ENCODE results near the gene GLRA1.

The GLRA1 gene

DNA sequence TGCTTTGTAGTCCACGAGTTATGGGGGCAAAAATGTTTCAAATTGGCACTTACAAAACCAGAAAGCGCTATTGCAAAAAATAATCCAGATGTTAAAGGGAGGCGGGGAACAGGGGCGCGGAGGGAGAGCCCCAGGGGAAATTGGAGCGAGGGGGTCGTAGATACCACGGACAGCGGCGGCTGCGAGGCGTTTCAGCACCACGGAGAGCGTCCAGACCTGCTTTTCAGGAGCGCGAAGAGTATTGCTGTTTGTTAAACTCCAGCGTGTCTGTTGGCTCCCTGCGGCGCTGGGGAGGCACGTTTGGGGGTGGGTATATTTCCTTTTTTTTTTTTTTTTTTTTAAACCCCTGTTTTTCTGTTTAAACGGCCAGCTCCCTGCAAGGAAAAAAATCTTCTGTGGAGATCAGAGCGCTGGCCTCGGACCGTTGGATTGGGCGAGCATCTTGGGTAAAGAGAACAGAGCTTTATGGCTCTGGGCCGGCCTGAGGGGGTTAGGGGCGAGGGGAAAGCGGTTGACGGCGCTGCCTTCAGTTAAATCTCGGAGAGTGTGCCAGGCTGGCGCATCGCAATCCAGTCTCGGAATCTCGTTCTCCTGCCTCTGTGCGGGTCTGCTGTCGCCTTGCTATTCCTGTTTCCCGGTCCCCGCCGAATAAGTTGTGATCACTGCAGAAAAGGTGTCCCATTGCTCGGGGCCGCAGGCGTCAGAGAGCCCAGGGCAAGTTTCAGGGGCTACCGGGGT is at the start of gene GLRA1:
Gene GLRA1, minus strand, starts transcription at position 288 of the 738 bp plus-strand sequence. CDS start 302 bp downstream, outside the sequence.
- DNase-seq, result peak; percentile 32

DNA sequence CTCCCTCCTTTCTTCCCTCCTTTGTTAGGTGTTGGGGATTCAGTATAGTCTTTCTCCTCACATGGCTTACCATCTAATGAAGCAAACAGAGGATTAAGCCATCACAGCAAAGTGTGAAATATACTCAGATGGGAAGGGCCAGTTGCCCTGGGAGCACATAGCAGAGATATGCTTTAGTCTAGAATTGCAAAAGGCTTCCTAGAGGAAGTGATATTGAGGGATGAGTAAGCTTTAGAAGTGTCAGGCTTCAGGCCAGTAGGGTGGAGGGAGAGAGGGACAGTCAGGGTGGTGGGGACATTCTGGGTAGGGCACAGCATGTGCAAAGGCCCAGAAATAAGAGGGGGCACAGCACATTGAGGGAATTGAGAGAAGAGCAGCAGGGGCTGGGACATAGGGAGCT is 46.2 kb upstream of the GLRA1 start:
- DNase-seq, result no peak

DNA sequence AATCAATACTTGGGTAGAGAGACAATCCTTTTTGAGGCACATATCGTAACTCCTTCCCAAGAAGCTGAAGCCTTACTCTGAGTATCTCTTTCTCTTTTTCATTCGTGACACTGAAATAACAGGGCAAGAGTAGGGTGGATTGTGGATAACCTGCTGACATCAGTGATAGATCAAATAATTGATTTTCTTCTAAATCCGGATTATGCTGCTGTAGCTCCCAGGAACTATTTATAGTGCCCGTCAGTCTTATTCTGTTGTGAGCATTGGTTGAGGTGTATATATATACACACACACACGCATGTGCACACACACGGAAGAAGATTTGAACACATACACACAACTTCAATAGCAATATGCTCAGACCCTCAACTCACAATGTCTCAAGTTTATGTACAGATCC is 43.2 kb upstream of the GLRA1 start:
- DNase-seq, result no peak

DNA sequence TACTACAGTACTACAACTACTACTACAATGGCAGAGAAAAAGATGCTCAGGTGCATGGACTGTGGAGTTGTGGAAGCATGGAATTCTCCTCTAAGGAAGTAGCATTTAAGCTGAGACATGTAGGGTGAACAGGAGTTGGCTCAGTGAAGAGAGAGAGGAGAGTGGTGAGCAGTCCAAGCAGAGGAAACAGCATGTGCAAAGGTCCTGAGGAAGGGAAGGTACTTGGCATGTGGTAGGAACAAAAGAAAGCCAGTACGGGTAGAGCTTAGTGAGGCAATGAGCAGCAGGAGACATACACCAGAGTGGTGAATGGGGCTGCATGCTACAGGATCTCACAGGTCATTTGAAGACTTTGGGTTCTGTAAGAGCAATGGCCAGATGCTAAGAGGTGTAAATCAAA is 41.4 kb upstream of the GLRA1 start:
- no peak for DNase-seq

DNA sequence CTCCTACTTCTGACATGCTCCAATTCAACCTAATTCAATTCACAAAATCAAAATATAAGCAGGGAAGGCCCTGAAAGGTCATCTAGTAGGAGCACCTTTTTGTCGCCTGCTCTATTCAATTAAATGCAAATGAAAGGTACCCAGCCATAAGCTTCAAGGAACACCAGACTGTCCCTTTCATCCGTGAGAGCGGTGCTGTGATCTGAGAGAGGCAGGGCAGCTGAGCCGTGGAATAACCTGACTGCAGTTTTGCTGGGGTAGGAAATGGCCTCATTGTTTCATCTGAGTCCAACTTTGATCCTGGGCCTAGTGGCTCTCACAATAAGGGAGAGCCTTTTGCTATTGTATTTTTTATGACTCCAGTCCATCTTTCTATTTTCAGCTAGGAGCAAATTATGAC is 39.8 kb upstream of the GLRA1 start:
- DNase-seq, result no peak

DNA sequence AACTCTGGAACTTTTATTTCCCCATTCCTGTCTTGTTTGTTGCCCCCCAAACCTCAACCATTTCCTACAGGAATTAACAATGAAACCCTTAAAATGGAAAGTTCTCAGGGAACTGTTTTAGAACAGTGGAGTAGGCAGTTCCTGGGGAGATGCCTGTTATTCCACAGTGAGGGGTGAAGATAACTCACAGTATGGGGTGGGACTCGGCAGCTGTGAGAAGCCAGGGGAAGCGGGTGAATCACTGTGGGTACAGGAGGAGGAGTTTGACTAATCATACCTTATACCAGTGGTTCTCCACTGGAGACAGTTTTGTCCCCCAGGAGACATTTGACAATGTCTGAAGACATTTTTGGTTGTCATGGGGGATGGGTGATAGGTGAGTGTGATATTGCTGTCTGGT is 36.9 kb upstream of the GLRA1 start:
- DNase-seq, result no peak

DNA sequence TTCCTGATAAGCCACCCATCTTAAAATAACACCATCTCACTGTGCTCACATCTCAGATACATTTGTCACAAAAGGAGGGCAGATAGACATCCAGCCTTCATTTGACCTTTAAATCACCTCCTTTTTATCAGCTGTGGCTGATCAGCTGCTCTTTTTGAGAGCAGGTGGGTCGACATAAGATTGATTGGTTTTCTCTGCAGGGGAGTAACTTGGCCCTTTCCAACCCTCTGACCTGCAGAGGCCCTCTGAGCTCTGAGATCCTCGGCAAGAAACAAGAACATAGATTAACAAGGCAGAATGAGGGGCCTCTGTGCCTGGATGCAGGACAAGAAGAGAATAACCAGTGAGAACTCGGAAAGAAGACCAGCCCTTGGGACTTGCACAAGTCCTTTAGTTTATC is 33.5 kb upstream of the GLRA1 start:
- no peak for DNase-seq

DNA sequence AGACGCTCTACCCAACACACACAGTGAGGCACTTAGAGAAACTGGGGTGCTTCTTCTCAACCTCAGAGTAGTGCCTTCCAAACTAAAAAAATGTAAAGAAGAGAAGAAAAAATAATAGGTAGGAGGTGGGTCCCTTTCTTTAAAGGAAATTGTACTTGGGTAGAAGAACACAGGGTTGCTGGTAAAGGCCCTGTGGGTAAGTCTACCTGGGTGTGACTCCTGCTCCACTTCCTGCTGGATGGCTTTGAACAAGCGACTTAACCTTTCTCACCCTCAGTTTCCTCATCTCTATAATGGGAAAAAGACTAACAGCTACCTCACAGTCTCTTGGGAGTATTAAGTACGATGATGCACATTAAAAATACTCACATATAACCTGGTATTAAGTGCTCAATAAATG is 32.1 kb upstream of the GLRA1 start:
- no peak for DNase-seq

DNA sequence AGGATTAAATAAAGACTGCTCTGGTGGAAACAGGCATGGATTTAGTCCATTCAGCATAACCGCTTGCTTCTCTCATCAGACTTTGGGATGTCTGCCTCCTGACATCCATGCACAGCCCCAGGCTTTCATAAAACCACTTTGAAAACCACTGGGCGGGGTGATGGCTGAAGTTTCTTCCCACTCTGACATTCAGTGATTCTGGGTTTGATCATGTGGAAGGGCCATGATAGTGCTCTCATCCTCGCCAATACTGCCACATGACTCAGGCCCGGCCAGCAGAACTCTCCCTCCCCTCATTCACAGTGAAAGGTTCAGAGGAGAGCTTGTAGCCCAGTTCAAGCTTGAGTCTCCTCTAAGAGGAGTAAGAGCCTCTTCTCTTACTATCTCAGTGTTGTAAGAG is 29.6 kb upstream of the GLRA1 start:
- no peak for DNase-seq

- DNase-seq, result no peak
Measured at GRCh38 chr5:151953833-151954232, 29.2 kb upstream of the GLRA1 start.

GRCh38 chr5:151952238-151952637 is 27.6 kb upstream of the GLRA1 start:
- DNase-seq, result no peak

DNA sequence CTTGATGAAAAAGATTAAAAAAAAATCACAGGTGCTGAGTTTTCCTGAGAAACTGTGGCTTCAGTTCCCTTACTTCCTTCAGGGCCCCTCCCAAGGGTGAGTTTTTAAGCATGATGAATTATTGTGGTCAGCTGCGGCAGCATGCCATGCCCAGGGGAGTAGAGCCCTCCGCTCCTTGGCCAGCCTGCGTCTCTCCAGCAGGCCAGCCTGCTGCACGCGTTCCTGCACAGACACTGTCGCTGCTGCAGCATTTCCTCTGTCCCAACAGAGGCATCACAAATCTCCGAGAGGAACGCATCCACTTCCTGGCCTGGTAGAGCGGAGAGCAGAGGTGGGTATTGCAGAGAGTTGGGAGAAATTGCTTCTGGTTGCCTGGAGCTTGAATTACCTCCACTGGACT is 26.1 kb upstream of the GLRA1 start:
- no peak for DNase-seq

- DNase-seq, result no peak
Measured at GRCh38 chr5:151949701-151950308, 25.2 kb upstream of the GLRA1 start.

GRCh38 chr5:151949113-151949512 is 24.5 kb upstream of the GLRA1 start:
- no peak for DNase-seq

DNA sequence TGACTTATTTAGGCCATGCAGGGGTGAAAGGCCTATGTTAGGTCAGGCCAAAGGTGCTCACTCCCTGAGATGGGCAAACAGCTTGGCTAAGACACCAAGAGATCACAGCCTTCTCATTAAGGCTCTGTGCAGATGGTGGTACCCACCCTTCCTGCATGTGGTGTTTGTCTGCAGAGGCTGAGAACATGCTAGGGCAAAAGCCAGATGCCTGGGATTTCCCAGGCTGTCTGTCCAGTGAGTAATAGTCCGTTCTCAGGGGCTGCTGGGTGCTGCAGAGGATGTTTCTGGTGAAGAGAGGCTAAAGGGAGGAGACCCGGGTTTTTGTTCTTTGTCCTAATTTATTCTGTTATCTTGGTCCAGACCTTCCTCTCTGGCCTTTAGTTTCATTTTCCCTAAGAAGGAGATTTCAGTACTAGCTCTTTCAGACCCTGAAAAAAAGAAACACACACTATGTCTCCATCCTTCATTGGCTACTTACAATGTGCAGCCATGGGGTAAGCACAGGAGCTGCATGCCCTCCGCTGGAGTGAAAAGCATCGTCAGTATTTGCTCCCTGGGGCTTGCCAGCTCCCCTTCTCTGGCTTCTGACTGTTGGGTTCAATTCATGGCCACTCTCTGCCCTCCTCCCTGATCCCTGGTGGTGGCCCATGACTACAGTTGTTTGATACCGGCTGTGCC is 23.4 kb upstream of the GLRA1 start:
- no peak for DNase-seq

- DNase-seq, result no peak
Measured at GRCh38 chr5:151937851-151938250, 13.2 kb upstream of the GLRA1 start.

- no peak for DNase-seq
Measured at GRCh38 chr5:151935135-151935695, 10.6 kb upstream of the GLRA1 start.

GRCh38 chr5:151931260-151931659 is 6.6 kb upstream of the GLRA1 start:
- DNase-seq, result no peak

DNA sequence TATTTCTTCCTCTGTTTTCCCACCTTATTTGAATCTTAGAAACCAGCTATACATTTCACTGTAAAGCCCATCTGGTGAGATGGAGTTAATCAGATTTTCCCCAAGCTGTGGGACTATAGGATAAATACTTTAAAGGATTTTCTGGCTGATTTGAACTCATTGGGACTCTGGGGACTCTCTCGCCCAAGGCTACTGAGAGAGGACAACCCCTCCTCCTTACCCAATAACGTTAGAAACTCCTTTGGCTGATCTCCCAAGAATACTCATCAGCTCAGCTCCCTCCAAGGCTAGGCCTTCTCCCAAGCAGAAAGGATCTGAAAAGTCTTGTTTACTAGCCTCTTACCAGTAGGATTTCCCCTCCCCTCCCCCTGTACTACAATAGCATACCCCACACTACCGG is 1.5 kb upstream of the GLRA1 start:
- no peak for DNase-seq

DNA sequence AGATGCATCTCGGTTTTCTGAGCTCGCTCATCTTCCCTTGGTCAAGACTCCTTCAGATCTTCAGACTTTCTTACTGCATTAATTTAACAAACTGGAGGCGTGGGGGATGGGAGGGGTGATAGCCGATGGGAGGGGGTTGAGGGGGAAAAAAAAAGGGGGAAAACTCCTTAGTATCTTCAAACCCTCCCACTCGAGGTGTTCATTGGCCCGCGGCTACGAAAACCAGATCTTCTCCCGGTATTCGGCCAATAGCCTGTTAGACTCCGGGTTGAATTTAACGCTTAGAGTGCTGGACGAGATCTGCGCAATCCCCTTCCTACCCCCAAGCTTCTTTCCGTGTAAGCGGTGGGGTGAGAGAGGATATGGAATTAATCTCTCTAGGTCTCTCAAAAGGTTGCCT is 689 bp upstream of the GLRA1 start:
- DNase-seq, result no peak

- peak; percentile 15 for DNase-seq
Measured at GRCh38 chr5:151923866-151924476, 680 bp downstream of the GLRA1 start.

DNA sequence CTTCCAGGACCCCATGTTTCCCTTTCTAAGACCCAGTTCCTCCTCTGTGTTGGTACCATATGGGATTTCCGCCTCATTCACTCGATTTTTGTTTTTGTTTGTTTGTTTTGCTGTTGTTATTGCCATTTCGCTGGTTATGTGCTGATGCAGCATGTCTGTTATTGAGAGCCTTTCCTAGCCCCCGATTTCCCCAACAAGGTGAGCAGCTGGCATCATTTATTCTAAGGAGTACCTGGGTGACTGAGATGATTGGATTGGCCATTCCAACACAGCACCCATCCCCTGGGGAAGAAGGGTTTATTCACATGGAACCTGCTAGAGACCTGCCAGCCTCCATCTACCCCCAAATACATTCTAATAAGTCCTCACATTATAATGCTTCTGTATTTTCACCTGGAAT is 2.7 kb downstream of the GLRA1 start:
- no peak for DNase-seq

- DNase-seq, result no peak
Measured at GRCh38 chr5:151917904-151918303, 6.7 kb downstream of the GLRA1 start.

- no peak for DNase-seq
Measured at GRCh38 chr5:151913425-151913824, 11.2 kb downstream of the GLRA1 start.
